ENCODE results near the gene SNED1.

DNA sequence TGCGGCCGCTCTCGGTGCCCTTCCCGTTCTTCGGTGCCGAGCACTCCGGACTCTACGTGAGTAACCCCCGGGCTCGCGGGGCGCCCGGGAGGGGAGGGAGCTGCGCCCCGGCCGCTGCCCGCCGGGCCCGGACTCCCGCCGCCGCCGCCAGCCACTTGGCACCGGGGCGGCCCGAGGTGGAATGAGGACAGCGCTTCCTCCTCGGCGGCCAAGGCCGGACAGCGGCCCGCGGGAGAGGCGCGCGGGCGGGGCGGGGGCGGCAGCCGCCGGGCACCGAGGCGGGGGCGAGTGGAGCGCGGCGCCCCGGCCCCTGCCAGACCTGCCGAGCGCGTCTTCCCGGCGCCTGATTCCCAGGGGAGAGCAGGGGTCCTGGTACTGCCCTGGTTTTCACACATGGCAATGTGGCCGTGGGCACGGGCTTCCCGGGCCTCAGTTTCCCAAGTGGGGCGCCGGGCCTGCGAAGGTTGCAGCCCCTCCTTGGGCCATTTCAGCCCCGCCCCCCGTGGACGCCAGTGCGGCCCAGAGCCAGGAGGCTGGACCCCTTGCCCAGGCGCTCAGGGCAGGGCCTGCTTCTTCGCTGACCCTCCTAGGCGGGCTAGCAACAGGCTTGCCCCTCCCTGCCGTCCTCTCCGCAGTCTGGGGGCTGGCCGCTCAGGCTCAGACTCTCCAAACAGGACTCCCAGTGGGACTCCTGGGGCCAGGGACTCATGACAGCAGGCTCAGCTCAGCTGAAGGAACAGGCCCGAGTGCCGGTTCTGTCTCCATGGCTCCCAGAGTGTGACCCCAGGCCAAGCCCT, 775 bp downstream of the SNED1 start:
- TF ChIP-seq GABPA (IDR thresholded peaks at IDR 0.05 in 1 of 2, conservative IDR thresholded peaks at IDR 0.05 in 1 of 2) (no peak), HNF4G (IDR thresholded peaks at IDR 0.05) (no peak), JUND (IDR thresholded peaks at IDR 0.05) (no peak), TAF1 (conservative IDR thresholded peaks at IDR 0.05) (no peak), SP1 (IDR thresholded peaks at IDR 0.05) (no peak), FOXA2 (IDR thresholded peaks at IDR 0.05) (no peak), EGR1 (IDR thresholded peaks at IDR 0.05; ENCODE audit: low read depth in 2 of 2) (no peak), HNF4A (conservative IDR thresholded peaks at IDR 0.05) (no peak), YY1 (IDR thresholded peaks at IDR 0.05) (no peak), RAD21 (IDR thresholded peaks at IDR 0.05) (no peak)
- TF ChIP-seq, protein P1, sequence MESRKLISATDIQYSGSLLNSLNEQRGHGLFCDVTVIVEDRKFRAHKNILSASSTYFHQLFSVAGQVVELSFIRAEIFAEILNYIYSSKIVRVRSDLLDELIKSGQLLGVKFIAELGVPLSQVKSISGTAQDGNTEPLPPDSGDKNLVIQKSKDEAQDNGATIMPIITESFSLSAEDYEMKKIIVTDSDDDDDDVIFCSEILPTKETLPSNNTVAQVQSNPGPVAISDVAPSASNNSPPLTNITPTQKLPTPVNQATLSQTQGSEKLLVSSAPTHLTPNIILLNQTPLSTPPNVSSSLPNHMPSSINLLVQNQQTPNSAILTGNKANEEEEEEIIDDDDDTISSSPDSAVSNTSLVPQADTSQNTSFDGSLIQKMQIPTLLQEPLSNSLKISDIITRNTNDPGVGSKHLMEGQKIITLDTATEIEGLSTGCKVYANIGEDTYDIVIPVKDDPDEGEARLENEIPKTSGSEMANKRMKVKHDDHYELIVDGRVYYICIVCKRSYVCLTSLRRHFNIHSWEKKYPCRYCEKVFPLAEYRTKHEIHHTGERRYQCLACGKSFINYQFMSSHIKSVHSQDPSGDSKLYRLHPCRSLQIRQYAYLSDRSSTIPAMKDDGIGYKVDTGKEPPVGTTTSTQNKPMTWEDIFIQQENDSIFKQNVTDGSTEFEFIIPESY (IDR thresholded peaks at IDR 0.05), result no peak
- TF ChIP-seq, protein P2, sequence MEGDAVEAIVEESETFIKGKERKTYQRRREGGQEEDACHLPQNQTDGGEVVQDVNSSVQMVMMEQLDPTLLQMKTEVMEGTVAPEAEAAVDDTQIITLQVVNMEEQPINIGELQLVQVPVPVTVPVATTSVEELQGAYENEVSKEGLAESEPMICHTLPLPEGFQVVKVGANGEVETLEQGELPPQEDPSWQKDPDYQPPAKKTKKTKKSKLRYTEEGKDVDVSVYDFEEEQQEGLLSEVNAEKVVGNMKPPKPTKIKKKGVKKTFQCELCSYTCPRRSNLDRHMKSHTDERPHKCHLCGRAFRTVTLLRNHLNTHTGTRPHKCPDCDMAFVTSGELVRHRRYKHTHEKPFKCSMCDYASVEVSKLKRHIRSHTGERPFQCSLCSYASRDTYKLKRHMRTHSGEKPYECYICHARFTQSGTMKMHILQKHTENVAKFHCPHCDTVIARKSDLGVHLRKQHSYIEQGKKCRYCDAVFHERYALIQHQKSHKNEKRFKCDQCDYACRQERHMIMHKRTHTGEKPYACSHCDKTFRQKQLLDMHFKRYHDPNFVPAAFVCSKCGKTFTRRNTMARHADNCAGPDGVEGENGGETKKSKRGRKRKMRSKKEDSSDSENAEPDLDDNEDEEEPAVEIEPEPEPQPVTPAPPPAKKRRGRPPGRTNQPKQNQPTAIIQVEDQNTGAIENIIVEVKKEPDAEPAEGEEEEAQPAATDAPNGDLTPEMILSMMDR (IDR thresholded peaks at IDR 0.05; ENCODE audit: low read depth, low read length, missing input control), result no peak
- TF ChIP-seq, protein P3, sequence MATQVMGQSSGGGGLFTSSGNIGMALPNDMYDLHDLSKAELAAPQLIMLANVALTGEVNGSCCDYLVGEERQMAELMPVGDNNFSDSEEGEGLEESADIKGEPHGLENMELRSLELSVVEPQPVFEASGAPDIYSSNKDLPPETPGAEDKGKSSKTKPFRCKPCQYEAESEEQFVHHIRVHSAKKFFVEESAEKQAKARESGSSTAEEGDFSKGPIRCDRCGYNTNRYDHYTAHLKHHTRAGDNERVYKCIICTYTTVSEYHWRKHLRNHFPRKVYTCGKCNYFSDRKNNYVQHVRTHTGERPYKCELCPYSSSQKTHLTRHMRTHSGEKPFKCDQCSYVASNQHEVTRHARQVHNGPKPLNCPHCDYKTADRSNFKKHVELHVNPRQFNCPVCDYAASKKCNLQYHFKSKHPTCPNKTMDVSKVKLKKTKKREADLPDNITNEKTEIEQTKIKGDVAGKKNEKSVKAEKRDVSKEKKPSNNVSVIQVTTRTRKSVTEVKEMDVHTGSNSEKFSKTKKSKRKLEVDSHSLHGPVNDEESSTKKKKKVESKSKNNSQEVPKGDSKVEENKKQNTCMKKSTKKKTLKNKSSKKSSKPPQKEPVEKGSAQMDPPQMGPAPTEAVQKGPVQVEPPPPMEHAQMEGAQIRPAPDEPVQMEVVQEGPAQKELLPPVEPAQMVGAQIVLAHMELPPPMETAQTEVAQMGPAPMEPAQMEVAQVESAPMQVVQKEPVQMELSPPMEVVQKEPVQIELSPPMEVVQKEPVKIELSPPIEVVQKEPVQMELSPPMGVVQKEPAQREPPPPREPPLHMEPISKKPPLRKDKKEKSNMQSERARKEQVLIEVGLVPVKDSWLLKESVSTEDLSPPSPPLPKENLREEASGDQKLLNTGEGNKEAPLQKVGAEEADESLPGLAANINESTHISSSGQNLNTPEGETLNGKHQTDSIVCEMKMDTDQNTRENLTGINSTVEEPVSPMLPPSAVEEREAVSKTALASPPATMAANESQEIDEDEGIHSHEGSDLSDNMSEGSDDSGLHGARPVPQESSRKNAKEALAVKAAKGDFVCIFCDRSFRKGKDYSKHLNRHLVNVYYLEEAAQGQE (IDR thresholded peaks at IDR 0.05), result no peak
